Measurements from ENCODE around the gene FGFR4. TPM values are rescaled to one million over a fixed set of nuclear protein-coding genes. Genes with fewer than 3 reads are reported as not detected.

FGFR4 gene
- total RNA-seq, 1 experiment from 2014 or later = 14.7 TPM

DNA sequence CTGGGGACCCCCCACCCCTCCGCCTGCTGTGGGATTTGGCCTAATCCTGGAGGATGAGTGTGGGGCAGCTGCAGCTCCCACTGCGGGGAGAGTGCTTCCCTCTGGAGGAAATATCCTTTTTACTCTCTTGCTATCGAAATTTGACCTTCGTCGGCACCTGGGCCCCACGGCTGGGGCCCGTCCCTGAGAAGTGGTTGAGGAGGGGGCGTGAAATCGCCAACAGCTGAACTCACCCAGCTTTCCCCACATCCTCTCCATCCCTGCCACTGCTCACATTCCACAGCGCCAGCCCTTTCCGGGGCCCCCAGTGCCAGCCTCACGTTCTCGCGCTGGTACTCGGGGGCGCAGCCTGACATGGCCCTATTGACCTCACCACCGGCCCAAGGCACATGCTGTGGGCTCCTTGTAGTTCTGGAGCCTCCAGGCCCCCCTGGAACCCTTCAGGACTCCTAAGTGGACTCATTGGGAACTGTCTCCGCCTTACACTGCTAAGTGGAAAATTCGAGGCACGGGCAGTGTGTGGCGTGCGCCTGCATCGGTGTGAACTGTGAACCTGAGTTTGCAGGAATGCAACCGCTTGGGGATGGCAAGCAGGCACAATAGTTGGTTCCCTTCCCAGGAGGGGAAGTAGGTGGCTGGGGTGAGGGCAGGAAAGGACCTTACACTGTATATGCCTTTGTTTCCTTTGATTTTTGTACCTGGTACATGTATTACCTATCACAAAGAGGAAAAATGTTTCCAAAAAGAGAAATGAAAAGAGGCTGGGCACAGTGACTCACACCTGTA, 19.2 kb downstream of the FGFR4 start:
- no peak for DNase-seq
- no peak for TF ChIP-seq EZH2 (IDR thresholded peaks at IDR 0.05; ENCODE audit: low read depth)
- TF ChIP-seq, protein P1, sequence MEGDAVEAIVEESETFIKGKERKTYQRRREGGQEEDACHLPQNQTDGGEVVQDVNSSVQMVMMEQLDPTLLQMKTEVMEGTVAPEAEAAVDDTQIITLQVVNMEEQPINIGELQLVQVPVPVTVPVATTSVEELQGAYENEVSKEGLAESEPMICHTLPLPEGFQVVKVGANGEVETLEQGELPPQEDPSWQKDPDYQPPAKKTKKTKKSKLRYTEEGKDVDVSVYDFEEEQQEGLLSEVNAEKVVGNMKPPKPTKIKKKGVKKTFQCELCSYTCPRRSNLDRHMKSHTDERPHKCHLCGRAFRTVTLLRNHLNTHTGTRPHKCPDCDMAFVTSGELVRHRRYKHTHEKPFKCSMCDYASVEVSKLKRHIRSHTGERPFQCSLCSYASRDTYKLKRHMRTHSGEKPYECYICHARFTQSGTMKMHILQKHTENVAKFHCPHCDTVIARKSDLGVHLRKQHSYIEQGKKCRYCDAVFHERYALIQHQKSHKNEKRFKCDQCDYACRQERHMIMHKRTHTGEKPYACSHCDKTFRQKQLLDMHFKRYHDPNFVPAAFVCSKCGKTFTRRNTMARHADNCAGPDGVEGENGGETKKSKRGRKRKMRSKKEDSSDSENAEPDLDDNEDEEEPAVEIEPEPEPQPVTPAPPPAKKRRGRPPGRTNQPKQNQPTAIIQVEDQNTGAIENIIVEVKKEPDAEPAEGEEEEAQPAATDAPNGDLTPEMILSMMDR (conservative IDR thresholded peaks at IDR 0.05) = no peak
- Histone ChIP-seq H2AFZ (no peak overlapping the region), H3K36me3 (ENCODE audit: low read depth) (no peaks in the 10 kb centered on the region), H3K27me3 (ENCODE audit: insufficient read depth, low read depth) (no peaks in the 10 kb centered on the region), H3K79me2 (ENCODE audit: low read depth) (no peaks in the 10 kb centered on the region), H3K4me1 (replicated peaks; ENCODE audit: insufficient read depth) (no peaks in the 10 kb centered on the region), H3K4me2 (no peak overlapping the region), H3K27ac (no peak overlapping the region), H3K9me2 (ENCODE audit: insufficient read depth) (no peaks in the 10 kb centered on the region), H4K20me1 (ENCODE audit: insufficient read depth) (no peaks in the 10 kb centered on the region), H3K4me3 (no peak overlapping the region), H3F3A (ENCODE audit: insufficient read depth, low read depth) (no peaks in the 10 kb centered on the region), H3K9me3 (ENCODE audit: insufficient read depth, low read depth) (no peaks in the 10 kb centered on the region)
- CTCF ChIA-PET = interaction anchor here (0.6 kb wide), 1 partner anchor 222 kb away, joined by 3 read pairs; no protein-coding TSS in a partner anchor
- POLR2A ChIA-PET (ENCODE audit: unreplicated experiment) = interaction anchor here (0.6 kb wide), 1 partner anchor 961 kb away, joined by 3 read pairs; no protein-coding TSS in a partner anchor
- intact Hi-C loops (cut with micrococcal nuclease; ENCODE audit: unreplicated experiment) = no loop called here
- BruUV-seq (replicated peaks) = no TSS peak

DNA sequence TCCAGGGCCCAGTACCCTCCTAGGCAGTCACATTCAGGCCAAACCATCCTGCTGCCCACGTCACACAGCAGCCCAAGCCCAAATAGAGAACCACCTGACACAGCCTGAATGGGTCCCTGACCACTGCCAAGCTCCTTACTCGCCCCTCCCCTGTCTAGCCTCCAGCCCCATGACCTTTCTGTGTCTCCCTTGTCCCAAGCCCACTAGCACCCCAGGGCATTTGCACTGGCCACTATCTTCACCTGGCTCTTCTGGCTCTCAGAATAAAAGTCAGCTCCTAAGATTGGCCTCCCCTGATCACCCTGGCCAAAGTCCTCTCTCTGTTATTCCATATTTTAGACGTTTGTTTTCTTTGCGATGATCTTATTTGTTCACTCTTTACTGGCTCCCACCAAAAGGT, 20.4 kb downstream of the FGFR4 start:
- no peak overlapping the region for H2AFZ ChIP-seq
- H3K79me2 ChIP-seq (ENCODE audit: low read depth) = no peaks in the 10 kb centered on the region
- H3K9me2 ChIP-seq (ENCODE audit: insufficient read depth) = no peaks in the 10 kb centered on the region
- no peak overlapping the region for H3K27ac ChIP-seq
- no peaks in the 10 kb centered on the region for H3K27me3 ChIP-seq (ENCODE audit: insufficient read depth, low read depth)
- no peak overlapping the region for H3K4me3 ChIP-seq
- no peaks in the 10 kb centered on the region for H3K9me3 ChIP-seq (ENCODE audit: insufficient read depth, low read depth)
- no peak for TF ChIP-seq EZH2 (IDR thresholded peaks at IDR 0.05; ENCODE audit: low read depth)
- TF ChIP-seq, protein P1 (conservative IDR thresholded peaks at IDR 0.05) = no peak
- H3K36me3 ChIP-seq (ENCODE audit: low read depth) = no peaks in the 10 kb centered on the region
- no peaks in the 10 kb centered on the region for H3F3A ChIP-seq (ENCODE audit: insufficient read depth, low read depth)
- no TSS peak for BruUV-seq (replicated peaks)
- ChIA-PET CTCF (interaction anchor here (0.5 to 1.0 kb wide), 3 partner anchors 87 to 446 kb away, joined by 3 read pairs; no protein-coding TSS in a partner anchor), POLR2A (ENCODE audit: unreplicated experiment) (no interaction called here)
- H4K20me1 ChIP-seq (ENCODE audit: insufficient read depth) = no peaks in the 10 kb centered on the region
- no peak for DNase-seq
- H3K4me2 ChIP-seq = no peak overlapping the region
- H3K4me1 ChIP-seq (replicated peaks; ENCODE audit: insufficient read depth) = no peaks in the 10 kb centered on the region
- intact Hi-C loops (cut with micrococcal nuclease; ENCODE audit: unreplicated experiment) = no loop called here

DNA sequence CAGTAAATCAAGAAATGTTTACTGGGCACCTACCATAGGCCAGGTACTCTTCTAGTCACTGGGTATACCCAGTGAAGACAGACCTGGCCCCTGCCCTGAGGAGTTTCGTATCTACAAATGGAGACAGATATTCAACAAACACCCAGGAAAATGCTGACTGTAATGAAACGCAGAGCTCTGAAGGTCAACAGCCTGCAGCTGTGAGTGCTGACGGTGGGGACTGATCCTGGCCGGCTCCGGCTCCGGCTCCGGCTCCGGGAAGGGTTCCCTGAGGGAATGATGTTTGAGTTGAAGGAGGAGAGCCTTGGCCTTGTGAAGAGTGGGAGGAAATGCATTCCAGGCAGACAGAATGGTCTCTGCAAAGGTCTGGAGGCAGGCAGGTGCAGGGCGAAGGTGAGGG, 23.1 kb downstream of the FGFR4 start:
- no TSS peak for BruUV-seq (replicated peaks)
- ChIA-PET POLR2A (ENCODE audit: unreplicated experiment) (no interaction called here), CTCF (interaction anchor here (0.7 to 3.4 kb wide), 2 partner anchors 38 to 449 kb away, joined by 3 to 22 read pairs; no protein-coding TSS in a partner anchor)

More for the DNA sequence above, 23.1 kb downstream of the FGFR4 start:
- Histone ChIP-seq H3K27ac (no peak overlapping the region), H3K36me3 (ENCODE audit: low read depth) (no peaks in the 10 kb centered on the region), H3K9me3 (ENCODE audit: insufficient read depth, low read depth) (no peaks in the 10 kb centered on the region), H4K20me1 (ENCODE audit: insufficient read depth) (no peaks in the 10 kb centered on the region), H3K4me3 (no peak overlapping the region), H3K4me1 (replicated peaks; ENCODE audit: insufficient read depth) (no peaks in the 10 kb centered on the region), H2AFZ (no peak overlapping the region), H3K27me3 (ENCODE audit: insufficient read depth, low read depth) (no peaks in the 10 kb centered on the region), H3K9me2 (ENCODE audit: insufficient read depth) (no peaks in the 10 kb centered on the region), H3F3A (ENCODE audit: insufficient read depth, low read depth) (no peaks in the 10 kb centered on the region), H3K79me2 (ENCODE audit: low read depth) (no peaks in the 10 kb centered on the region), H3K4me2 (no peak overlapping the region)
- DNase-seq = no peak
- TF ChIP-seq, protein P1 (conservative IDR thresholded peaks at IDR 0.05) = no peak
- intact Hi-C loops (cut with micrococcal nuclease; ENCODE audit: unreplicated experiment) = loop anchor here (5.0 to 10.0 kb wide), 2 partner anchors 285 to 1383 kb away; no protein-coding TSS in a partner anchor
